HG03095 (cell line): ENCODE data around the gene TSNAXIP1.
"Not testable (repeated sequence)": the region's sequence is repeated elsewhere in the genome, so short reads cannot be mapped to it uniquely, and the experiment has no call there.

ENCODE experiments used
- ATAC-seq: cut with Tn5 transposase; IDR thresholded peaks from one replicate; pipeline ENCODE4 v1.9.1; 2021; ENCODE audit warnings: moderate library complexity; ENCODE audit not compliant: unreplicated experiment

Gene TSNAXIP1

DNA sequence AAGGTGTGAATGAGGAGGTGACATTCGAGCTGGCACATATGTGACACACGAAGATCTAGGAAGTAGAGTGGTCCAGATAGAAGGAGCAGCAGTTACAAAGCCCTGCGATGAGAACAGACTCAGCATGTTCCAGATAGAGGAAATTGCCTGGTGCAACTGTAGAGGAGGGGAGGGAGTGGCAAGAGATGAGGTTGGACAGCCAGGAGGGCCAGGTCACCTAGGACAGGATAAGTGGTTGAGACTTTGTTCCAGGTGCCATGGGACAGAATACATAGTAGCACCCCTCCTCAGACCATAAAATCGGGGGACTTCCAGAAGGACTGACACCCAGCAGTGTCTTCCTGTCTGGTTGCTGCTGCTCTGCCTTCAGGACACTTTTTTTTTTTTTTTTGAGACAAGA, 51.8 kb downstream of the TSNAXIP1 start:
- no peak for ATAC-seq

DNA sequence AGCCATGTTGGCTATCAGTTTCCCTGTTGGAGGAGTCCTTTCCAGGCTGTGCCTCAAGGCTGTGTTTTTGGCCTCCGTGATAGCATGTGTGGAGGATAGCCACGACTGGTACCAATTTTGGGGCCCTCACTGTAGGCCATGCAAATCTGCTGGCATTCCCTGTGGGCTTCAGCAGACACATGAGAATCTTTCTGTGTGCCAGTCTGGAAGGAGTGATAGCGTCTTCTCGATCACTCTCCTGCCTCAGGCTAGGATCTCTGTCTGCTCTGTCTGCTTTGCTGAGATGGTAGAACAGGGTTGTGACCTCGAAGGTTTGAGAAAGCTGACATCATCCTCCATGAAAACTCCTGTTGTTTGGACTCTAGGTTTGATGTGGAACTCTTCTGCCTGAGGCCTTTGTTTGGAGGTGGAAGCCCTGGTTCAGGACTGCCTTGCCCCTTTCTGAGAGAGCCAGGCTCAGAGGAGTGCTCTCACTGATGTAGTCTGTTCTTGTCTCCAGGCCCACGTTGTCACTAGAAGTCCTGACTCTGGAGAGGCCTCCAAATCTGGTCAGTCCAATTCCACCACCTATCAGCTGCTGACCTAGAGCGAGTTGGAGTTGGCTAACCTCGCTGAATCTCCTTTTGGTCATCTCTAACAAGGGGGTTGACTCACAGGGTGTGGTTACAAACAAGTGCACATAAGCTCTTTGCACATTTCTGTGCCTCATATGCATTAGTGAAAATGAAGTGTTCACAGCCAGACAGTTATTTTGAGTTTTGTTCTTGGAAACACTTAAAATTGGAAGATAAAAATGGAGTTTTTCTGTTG, 54.1 kb downstream of the TSNAXIP1 start:
- ATAC-seq = no peak

DNA sequence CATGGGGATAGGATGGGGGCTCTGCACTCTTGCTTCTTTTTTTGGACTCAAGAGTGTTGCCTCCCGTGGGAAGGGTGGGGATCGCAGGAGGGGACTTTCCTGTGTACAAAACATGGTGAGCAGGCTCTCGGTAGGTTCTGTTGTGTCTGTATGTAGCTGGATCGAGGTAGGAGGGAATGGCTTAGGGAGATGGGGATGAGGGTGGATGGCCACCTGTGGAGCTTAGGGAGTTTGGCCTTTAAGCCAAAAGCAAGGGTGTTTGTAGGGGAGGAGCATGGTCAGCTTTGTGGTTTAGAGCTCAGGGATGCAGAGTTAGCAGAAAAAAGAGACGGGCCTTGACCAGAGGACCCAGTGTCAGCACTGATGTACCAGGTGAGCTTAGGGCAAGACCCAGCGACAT, 55.2 kb downstream of the TSNAXIP1 start:
- ATAC-seq = no peak

DNA sequence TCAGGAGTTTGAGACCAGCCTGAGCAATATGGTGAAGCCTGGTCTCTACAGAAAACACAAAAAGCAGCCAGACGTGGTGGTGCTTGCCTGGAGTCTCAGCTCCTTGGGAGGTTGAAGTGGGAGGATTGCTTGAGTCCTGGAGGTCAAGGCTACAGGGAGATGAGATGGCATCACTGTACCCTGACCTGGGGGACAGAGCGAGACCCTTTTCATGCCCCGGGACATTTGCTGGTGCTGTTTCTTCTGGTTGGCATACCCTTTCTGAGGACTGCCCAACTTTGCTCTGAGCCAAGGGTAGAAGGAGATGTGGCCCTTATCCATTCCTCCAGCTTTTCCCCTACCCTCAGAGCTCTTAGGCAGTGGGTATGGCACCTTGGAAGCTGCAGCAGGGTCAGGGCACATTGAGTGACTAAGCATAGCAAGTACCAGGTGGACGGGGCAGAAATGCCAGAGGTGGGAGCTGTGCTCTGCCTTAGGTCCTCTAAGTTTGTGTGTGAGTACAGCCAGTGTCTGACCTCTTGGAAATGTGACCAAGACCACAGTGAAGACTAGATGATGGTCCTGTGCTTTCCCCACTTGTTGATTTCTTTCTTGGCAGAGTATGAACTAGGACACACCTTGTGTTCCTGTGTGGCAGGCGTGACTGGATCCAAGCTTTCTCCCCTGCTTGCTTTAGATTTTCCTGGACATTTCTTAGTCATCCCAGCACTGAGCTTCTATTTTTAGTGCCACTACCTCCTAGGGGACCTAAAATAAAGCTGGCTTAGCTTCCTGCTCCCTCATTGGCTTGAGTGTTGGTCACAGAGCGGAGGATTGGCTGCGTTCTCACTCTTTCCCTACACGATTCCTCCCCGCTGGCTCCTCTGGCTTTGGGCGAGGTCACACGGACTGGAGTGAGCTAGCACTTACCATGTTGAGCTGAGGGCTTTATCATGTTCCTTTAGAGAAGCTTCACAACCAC, 56.2 kb downstream of the TSNAXIP1 start:
- no peak for ATAC-seq

DNA sequence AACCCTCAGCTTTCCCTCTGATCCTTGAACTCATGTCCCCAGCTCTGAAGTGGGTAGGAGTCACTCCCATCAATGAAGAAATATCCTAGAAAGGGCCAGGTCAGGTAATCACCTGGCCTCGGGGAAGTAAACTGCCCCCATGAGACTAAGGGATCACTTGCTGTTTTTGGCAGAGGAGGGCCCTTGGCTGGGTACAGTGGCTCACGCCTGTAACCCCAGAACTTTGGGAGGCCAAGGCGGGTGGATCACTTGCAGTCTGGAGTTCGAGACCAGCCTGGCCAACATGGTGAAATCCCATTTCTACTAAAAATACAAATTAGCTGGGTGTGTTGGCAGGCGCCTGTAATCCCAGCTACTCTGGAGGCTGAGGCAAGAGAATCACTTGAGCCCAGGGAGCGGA, 57.4 kb downstream of the TSNAXIP1 start:
- not testable (repeated sequence) for ATAC-seq

DNA sequence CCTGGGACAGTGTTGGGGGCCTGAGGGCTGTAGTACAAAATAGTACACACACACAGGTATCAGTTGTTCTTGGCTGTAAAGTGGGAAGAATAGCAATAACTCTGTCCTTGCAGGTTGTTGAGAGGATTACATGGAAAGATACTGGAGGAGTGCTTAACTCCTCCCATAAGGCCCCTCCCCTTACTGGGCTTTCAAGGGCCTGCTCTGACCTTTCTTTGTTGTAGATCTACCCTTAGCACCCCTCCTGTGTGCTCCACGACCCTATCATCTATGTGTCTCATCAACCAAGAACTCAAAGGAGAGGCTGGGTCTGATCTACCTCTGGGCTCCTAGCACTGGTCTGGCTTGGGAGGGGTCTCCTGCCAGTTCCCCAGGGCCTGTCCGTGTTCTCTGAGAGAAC, 57.9 kb downstream of the TSNAXIP1 start:
- no peak for ATAC-seq

DNA sequence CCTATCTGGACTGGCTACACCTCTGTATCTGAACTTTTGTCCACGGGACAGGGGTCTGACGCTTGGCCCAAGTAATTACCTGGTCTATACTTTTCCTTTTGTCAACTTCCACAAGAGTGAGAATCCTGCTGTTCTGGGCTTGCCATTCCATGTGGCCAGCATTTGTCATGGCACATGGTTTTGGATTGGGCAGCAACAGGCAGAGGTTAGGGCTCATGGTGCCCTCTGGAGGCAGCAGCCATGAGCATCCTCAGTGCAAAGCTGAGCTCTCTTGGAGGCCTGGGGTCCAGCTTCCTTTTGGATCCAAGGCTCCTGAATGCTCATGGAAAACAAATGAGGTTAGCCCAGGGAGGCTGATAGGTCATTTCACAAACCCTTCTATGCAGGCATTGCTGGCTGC, 58.6 kb downstream of the TSNAXIP1 start:
- no peak for ATAC-seq

DNA sequence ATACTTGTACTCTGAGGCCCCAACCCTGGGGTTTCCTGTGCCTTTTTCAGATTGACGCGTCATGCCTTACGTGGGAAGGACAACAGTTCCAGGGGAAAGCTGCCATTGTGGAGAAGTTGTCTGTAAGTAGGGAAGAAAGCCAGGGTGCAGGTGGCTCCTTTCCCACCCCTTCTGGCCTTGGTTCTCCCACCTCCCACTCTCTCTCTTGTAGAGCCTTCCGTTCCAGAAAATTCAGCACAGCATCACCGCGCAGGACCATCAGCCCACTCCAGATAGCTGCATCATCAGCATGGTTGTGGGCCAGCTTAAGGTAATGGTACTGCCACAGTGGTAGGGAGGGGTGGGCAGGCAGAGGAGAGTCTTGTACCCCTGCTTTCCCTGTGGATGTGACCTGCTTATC, 61.6 kb downstream of the TSNAXIP1 start:
- no peak for ATAC-seq

DNA sequence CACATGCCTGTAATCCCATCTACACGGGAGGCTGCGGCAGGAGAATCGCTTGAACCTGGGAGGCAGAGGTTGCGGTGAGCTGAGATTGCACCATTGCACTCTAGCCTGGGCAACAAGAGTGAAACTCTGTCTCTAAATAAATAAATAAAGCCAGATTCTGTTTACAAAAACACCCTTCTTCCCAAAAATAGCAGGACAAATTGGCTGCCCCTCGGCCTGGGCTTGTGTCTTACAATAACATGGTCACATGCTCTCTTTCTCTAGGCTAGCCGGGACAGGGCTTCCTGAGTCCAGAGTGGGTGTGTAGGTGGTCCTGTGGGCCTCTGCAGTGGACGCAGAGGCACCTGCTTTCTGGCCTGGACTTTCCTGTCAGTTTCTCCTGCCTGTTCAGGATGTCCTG, 63.0 kb downstream of the TSNAXIP1 start:
- ATAC-seq = no peak

DNA sequence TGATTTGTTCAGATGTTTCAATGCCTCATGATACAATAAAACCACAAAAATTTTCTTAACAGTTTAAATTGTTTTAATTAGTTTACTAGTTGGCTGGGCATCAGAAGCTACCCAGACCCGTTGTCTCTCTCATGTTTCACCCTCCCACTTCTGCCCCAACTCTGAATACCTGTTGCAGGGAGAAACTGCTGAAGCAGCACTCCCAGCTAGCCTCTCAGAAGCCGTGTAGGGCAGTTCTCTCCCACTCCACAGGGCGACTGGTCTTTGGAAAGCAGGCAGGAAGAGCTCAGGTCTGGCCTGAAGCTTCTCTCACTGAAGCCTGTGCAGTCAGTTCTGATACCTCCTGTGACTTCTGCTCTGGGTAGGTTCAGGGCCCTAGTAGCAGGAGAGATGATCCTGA, 64.6 kb downstream of the TSNAXIP1 start:
- ATAC-seq = no peak

DNA sequence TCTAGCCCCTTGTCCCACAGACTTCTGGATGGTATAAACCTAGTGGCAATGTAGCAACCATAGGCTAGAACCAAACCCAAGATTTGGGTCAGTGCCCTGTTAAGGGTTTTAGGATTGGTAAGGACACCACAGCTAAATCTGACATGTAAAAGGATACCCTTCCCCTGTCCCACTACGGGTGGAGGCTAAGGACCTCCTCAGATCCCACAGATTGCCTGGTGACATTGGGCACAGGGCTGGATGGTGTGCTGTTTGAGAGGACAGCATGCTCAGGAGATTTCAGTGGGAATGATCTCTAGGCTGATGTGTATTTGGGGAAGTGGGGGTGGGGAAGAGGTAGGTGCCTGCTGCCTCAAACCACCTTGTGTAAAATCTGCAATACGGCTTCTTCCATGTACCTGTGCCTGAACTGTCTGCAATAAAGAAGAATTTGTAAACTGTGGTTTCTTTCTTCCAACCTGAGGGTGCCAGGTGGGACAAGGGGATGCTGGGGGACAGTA, 65.5 kb downstream of the TSNAXIP1 start:
- ATAC-seq = no peak

DNA sequence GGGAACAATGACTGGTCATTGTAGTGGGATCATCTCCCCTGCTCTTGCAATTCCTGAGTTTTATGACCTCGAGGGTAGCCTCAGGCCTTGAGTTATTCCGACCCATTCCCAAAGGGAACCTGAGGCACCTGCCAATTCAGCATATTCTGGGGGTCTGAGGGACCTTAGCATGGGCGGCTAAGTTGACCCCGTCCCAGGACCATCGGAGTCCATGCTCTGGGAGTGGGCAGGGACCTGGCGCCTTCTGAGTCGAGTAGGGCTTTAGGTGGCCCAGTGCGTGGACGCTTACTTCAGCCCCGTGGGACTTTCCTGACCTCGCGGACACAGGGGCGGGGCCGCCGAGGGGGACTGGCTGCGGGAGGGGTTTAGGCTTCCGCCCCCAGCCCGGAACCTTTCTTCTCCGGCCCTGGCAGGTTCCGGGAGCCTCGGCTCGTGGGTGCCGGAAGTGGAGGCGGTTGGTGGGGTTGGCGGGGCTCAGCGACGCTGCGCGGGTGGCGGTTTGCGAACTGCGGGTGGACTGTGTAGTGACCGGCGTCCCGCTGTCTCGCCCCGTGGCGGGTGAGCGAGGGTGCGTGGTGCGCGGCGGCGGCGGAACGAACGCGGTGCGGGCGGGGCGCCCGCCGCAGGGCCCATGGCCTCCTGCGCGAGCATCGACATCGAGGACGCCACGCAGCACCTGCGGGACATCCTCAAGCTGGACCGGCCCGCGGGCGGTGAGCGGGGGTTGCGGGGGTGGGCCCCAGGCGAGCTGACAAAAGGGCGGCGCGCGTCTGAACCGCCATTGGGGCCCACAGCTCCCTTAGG, 66.1 kb downstream of the TSNAXIP1 start, which contains the start of gene EDC4:
Gene EDC4 (plus strand): TSS at position 422 of the 804 bp plus-strand sequence. CDS start 210 bp downstream, at position 632.
- ATAC-seq = peak; percentile 58

DNA sequence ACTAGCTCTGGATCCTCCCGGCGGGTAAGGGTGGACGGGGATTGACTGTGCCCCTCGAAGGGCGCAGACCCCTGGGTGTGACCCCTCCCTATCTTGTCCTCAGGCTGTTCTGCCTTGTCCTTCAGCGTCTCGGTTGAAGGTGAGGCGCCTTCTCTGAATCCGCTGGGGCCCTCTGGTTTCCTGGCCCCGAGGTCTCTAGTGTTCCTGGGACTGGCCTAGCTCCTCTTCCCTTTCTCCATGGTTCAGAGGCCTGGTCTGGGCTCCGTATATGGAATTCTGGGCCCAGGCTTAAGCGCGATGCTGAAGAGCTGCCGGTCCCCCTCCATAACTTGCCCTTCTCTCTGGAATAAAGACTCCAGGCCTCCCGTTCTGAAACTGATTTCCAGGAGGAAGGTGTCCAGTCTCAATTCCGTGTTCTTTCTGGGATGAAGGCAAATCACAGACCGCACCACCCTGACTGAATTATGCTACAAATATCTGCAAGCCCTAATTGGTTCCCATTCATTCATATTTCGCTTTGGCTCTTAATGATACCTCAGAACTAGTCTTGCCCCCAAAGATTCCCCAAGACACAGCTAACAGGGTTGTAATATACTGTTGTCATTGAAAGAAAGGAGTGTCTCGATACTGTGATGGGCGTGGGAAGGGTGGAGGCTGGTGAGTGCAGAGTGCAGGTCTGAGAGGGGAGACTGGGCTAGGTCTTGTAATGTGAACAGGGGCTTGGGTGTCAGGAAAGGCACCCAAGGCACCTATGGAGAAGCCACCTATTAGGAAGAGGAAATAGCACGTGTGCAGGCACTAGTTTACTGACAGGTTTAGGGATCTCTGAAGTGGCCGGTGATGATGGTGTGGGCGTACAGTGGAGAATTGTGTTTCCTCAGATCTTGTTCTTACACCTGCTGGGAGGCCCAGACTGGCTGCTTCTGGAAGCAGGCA, 67.0 kb downstream of the TSNAXIP1 start:
- ATAC-seq = no peak

DNA sequence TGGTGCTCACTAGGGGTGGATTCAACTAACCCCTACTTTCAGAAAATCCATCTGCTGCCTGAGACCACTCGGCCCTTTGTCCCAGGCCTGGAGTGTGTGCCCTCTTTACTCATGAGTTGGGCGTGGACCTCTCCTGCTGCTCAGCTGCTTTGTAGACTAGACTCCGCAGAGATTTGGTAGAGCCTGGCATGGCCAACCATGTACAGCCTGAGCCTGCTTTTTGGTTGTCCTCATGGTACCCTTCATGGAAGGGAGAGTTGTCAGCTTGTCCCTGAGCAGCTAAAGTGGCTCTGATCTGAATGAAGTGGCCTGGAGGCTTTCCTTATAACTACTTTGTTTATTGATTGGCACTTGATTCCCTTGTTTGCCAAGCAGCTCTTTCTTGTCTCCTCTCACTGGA, 67.7 kb downstream of the TSNAXIP1 start:
- ATAC-seq = no peak

DNA sequence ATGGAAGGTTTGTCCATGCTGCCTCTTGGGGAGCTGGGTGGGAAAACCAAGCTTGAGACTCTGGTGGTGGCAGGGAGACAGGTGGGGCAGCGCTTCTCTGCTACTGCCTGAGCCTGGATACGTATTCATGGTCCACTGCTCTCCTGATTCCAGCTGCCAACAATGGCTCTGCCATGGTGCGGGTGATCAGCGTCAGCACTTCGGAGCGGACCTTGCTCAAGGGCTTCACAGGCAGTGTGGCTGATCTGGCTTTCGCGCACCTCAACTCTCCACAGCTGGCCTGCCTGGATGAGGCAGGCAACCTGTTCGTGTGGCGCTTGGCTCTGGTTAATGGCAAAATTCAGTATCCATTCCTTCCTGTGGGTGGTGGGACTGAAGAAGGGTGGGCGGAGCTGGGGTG, 70.4 kb downstream of the TSNAXIP1 start:
- no peak for ATAC-seq
